ENCODE data around the gene L3HYPDH.

Gene L3HYPDH

GRCh38 chr14:59427653-59428580, 56.3 kb downstream of the L3HYPDH start:
- no peak for DNase-seq (ENCODE audit: low read depth, low spot score)

- no peak for DNase-seq (ENCODE audit: low read depth, low spot score)
These were observed 58.8 kb downstream of the L3HYPDH start for GRCh38 chr14:59425322-59425935.

GRCh38 chr14:59424341-59425071, 59.7 kb downstream of the L3HYPDH start:
- DNase-seq (ENCODE audit: low read depth, low spot score), result no peak

Data from activated naive CD8-positive, alpha-beta T cell treated with anti-CD3 and anti-CD28 coated beads, Interleukin-2, amount 50 U/mL, for 16 hours (primary cell).